Astrocyte (in vitro differentiated cells and primary cell): ENCODE measurements around the gene PDCD2. TPM values are rescaled to one million over a fixed set of nuclear protein-coding genes. Genes with fewer than 3 reads are reported as not detected.
"Not testable (repeated sequence)": the region's sequence is repeated elsewhere in the genome, so short reads cannot be mapped to it uniquely, and the experiment has no call there.

Experiments used
- DNase-seq: peaks from one replicate; pipeline ENCODE4 v3.0.0-alpha.2; 2010; ENCODE audit warnings: low read depth
- FAIRE-seq: peaks from 2 replicates; lab custom pipeline; 2011; peaks lifted over from hg19 to GRCh38; lab: Jason Lieb, UNC
- H2AFZ ChIP-seq: 2 replicates; pipeline ENCODE4 v1.6.0; 2012; ENCODE audit warnings: low read depth, low read length, inconsistent platforms
- H3K27ac ChIP-seq: 2 replicates; pipeline ENCODE4 v1.5.1; 2011; ENCODE audit warnings: low read depth, low read length, inconsistent platforms
- H3K27me3 ChIP-seq: 2 replicates; pipeline ENCODE4 v1.6.0; 2011; ENCODE audit warnings: low read length, inconsistent platforms; ENCODE audit not compliant: insufficient read depth
- H3K36me3 ChIP-seq: 2 replicates; pipeline ENCODE4 v1.5.1; 2011; ENCODE audit warnings: low read length, inconsistent platforms; ENCODE audit not compliant: insufficient read depth
- H3K4me1 ChIP-seq: 2 replicates; pipeline ENCODE4 v1.5.1; 2011; ENCODE audit warnings: low read length, inconsistent platforms; ENCODE audit not compliant: insufficient read depth
- H3K4me2 ChIP-seq: 2 replicates; pipeline ENCODE4 v1.6.0; 2012; ENCODE audit warnings: low read length, inconsistent platforms
- H3K4me3 ChIP-seq: 2 replicates; pipeline ENCODE4 v1.5.1; 2011; ENCODE audit warnings: low read depth, mild to moderate bottlenecking, low read length, inconsistent platforms; ENCODE audit not compliant: insufficient read depth
- H3K79me2 ChIP-seq: 2 replicates; pipeline ENCODE4 v1.6.0; 2012; ENCODE audit warnings: mild to moderate bottlenecking, low read length, inconsistent platforms; ENCODE audit not compliant: insufficient read depth
- H3K9ac ChIP-seq: 2 replicates; pipeline ENCODE4 v1.6.0; 2012; ENCODE audit warnings: mild to moderate bottlenecking, low read length, inconsistent platforms
- H3K9me3 ChIP-seq: 2 replicates; pipeline ENCODE4 v1.5.1; 2012; ENCODE audit warnings: low read depth, mild to moderate bottlenecking, low read length, inconsistent platforms; ENCODE audit not compliant: insufficient read depth
- H4K20me1 ChIP-seq: 2 replicates; pipeline ENCODE4 v1.6.0; 2012; ENCODE audit warnings: low read length, inconsistent platforms; ENCODE audit not compliant: insufficient read depth
- H3K27ac Mint-ChIP-seq: one replicate; pipeline ENCODE4 v1.8.0; 2021; ENCODE audit warnings: mild to moderate bottlenecking, mixed read lengths; ENCODE audit not compliant: unreplicated experiment
- H3K27me3 Mint-ChIP-seq: one replicate; pipeline ENCODE4 v1.8.0; 2021; ENCODE audit warnings: low read depth, mixed read lengths; ENCODE audit not compliant: unreplicated experiment
- H3K36me3 Mint-ChIP-seq: one replicate; pipeline ENCODE4 v1.8.0; 2021; ENCODE audit warnings: low read depth, mixed read lengths; ENCODE audit not compliant: unreplicated experiment
- H3K4me1 Mint-ChIP-seq: one replicate; pipeline ENCODE4 v1.8.0; 2021; ENCODE audit warnings: low read depth, mixed read lengths; ENCODE audit not compliant: unreplicated experiment
- H3K4me3 Mint-ChIP-seq: one replicate; pipeline ENCODE4 v1.8.0; 2021; ENCODE audit warnings: mild to moderate bottlenecking, moderate library complexity, mixed read lengths; ENCODE audit not compliant: unreplicated experiment
- H3K9me3 Mint-ChIP-seq: one replicate; pipeline ENCODE4 v1.8.0; 2021; ENCODE audit warnings: mild to moderate bottlenecking, mixed read lengths; ENCODE audit not compliant: unreplicated experiment
- EZH2 ChIP-seq: IDR thresholded peaks from 2 replicates; pipeline ENCODE4 v1.6.1; 2012; ENCODE audit warnings: mild to moderate bottlenecking, low read length, inconsistent platforms; ENCODE audit not compliant: insufficient read depth
- total RNA-seq: library from RNA; stranded (reverse); gene quantifications from 2 replicates; pipeline ENCODE4 v1.2.1, GENCODE V29; 2021
- TF ChIP-seq, protein P1 (sequence below): IDR thresholded peaks from 2 replicates; pipeline ENCODE4 v1.5.1; 2011; ENCODE audit warnings: low read depth, mild to moderate bottlenecking, inconsistent platforms, low read length, moderate library complexity; ENCODE audit not compliant: insufficient read depth

The PDCD2 gene
- total RNA-seq, 1 donor from 2014 or later, result 68.4 TPM

DNA sequence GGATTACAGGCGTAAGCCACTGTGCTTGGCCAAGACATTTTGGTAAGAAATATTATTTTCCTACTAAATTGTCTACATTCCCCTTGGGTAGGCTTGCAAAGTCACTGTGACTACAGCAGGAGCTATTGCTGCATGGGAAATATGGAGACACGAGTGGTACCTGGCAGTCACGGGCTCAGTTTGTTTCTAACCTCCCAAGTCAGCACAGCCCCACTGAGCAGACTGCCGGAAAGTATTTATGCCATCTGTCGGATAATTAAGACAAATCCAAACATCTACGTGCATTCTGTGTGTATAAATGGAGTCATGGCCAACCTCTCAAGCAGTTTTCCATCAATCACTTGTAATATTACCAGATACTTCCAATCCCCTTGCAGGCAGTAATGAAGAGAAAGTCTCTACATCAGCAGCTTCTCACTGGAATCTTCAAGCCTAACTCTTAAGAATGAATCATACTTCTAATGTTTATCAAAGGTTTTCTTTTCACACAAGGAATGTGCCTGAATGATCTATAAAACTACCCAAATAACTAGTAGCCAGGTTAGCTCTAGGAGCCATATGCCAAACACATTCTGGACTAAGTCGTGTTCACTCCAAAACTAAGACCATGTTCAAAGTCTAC is 51.5 kb downstream of the PDCD2 start:
- H3K4me3 Mint-ChIP-seq, result no peak overlapping the region
- peaks cover 10% of the 10 kb centered on the region for H3K79me2 ChIP-seq
- no peaks in the 10 kb centered on the region for H3K4me1 ChIP-seq
- H2AFZ ChIP-seq, result no peak overlapping the region
- H4K20me1 ChIP-seq, result peaks cover 29% of the 10 kb centered on the region
- no peak overlapping the region for H3K27ac Mint-ChIP-seq
- no peak overlapping the region for H3K4me2 ChIP-seq
- no peak overlapping the region for H3K9ac ChIP-seq
- H3K27me3 Mint-ChIP-seq, result no peaks in the 10 kb centered on the region
- peaks cover 9% of the 10 kb centered on the region for H3K36me3 Mint-ChIP-seq
- H3K27ac ChIP-seq, result no peak overlapping the region
- peaks cover 42% of the 10 kb centered on the region for H3K36me3 ChIP-seq
- peaks cover 9% of the 10 kb centered on the region for H3K4me1 Mint-ChIP-seq
- TF ChIP-seq EZH2, result no peak
- TF ChIP-seq, protein P1, sequence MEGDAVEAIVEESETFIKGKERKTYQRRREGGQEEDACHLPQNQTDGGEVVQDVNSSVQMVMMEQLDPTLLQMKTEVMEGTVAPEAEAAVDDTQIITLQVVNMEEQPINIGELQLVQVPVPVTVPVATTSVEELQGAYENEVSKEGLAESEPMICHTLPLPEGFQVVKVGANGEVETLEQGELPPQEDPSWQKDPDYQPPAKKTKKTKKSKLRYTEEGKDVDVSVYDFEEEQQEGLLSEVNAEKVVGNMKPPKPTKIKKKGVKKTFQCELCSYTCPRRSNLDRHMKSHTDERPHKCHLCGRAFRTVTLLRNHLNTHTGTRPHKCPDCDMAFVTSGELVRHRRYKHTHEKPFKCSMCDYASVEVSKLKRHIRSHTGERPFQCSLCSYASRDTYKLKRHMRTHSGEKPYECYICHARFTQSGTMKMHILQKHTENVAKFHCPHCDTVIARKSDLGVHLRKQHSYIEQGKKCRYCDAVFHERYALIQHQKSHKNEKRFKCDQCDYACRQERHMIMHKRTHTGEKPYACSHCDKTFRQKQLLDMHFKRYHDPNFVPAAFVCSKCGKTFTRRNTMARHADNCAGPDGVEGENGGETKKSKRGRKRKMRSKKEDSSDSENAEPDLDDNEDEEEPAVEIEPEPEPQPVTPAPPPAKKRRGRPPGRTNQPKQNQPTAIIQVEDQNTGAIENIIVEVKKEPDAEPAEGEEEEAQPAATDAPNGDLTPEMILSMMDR, result no peak
- FAIRE-seq, result no peak
- no peaks in the 10 kb centered on the region for H3K9me3 Mint-ChIP-seq
- no peaks in the 10 kb centered on the region for H3K9me3 ChIP-seq
- DNase-seq, result peak; percentile 6
- H3K27me3 ChIP-seq, result no peaks in the 10 kb centered on the region
- no peak overlapping the region for H3K4me3 ChIP-seq

DNA sequence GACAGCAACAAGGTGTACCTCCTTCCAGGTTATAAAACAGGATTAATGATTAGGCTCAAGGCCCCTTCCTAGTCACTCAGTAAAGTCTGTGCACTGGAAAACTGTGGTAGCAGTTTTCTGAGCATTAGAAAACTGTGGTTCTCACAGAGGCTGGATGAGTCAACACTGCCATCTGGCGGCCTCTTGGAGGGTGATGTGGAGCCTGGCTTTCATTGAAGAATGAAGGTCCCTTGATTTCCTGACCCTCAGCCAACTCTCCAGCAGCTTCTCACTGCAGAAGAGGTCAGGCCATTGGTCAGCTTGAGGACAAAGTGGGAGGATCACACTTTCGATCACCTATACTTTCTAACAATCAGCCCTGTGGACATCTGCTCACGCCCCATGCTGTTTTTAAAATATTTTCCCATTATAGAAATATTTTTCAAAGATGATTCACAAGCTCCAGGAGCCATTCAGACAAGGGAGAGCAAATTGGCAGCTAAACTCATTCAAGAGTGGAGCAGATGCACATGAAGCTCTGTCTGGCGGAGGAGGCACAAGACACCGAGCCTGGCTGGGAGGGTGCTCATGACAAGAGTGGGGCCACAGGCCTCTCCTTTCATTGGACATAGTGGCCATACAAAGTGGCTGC is 54.5 kb downstream of the PDCD2 start:
- H3K27ac Mint-ChIP-seq, result peak overlapping the region; percentile 55
- TF ChIP-seq, protein P1, result peak; percentile 94
- no peak for TF ChIP-seq EZH2
- no peaks in the 10 kb centered on the region for H3K9me3 ChIP-seq
- H3K27me3 Mint-ChIP-seq, result no peaks in the 10 kb centered on the region
- FAIRE-seq (no peak), DNase-seq (peak; percentile 50)
- H3K9ac ChIP-seq, result no peak overlapping the region
- H3K4me2 ChIP-seq, result no peak overlapping the region
- no peak overlapping the region for H3K27ac ChIP-seq
- H3K4me1 Mint-ChIP-seq, result peaks cover 9% of the 10 kb centered on the region
- H2AFZ ChIP-seq, result no peak overlapping the region
- H3K4me1 ChIP-seq, result no peaks in the 10 kb centered on the region
- peaks cover 14% of the 10 kb centered on the region for H3K36me3 ChIP-seq
- H3K4me3 ChIP-seq, result no peak overlapping the region
- peaks cover 5% of the 10 kb centered on the region for H3K36me3 Mint-ChIP-seq
- peak overlapping the region; percentile 20 for H3K4me3 Mint-ChIP-seq
- no peaks in the 10 kb centered on the region for H3K9me3 Mint-ChIP-seq
- H3K79me2 ChIP-seq, result no peaks in the 10 kb centered on the region
- H3K27me3 ChIP-seq, result no peaks in the 10 kb centered on the region
- peaks cover 5% of the 10 kb centered on the region for H4K20me1 ChIP-seq

DNA sequence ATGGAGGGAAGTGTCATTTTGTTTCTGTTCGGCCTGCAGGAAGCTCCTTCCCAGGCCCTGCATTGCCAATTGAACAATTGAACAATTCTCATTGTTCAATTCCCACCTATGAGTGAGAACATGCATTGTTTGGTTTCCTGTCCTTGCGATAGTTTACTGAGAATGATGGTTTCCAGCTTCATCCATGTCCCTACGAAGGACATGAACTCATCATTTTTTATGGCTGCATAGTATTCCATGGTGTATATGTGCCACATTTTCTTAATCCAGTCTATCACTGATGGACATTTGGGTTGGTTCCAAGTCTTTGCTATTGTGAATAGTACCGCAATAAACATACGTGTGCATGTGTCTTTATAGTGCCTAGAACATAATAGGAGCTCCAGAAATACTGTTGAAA is 56.4 kb downstream of the PDCD2 start:
- not testable (repeated sequence) for H3K27ac Mint-ChIP-seq
- peaks cover 17% of the 10 kb centered on the region for H3K4me1 Mint-ChIP-seq

More for the DNA sequence above, 56.4 kb downstream of the PDCD2 start:
- not testable (repeated sequence) for H3K9me3 ChIP-seq, H3K27me3 ChIP-seq, H3K4me3 Mint-ChIP-seq, H3K9me3 Mint-ChIP-seq, H3K9ac ChIP-seq, FAIRE-seq, H3K4me3 ChIP-seq, DNase-seq, H3K79me2 ChIP-seq, H3K4me1 ChIP-seq, H4K20me1 ChIP-seq, H3K27me3 Mint-ChIP-seq, H3K36me3 ChIP-seq, H3K27ac ChIP-seq, H2AFZ ChIP-seq, H3K36me3 Mint-ChIP-seq, H3K4me2 ChIP-seq
